OCI-LY7 (cell line): ENCODE measurements around the gene GLI3. TPM values are rescaled to one million over a fixed set of nuclear protein-coding genes. Genes with fewer than 3 reads are reported as not detected.

ENCODE experiments used
- BruUV-seq: library from RNA; stranded (reverse); fragments of 400-500 nt; replicated peaks from 2 replicates; lab custom pipeline; 2021; lab: Mats Ljungman, UMichigan
- CTCF ChIA-PET: fragments of 300-600 bp; sonication (Branson Sonifier 250); formaldehyde crosslinking; loops from one replicate; lab custom pipeline; 2022; ENCODE audit warnings: antibody characterized with exemption; ENCODE audit not compliant: unreplicated experiment; lab: Charles Lee
- POLR2A ChIA-PET: fragments of 300-600 bp; sonication (Branson Sonifier 250); formaldehyde crosslinking; loops from one replicate; lab custom pipeline; 2022; ENCODE audit warnings: antibody characterized with exemption; lab: Charles Lee
- DNase-seq: peaks from one replicate; pipeline ENCODE4 v3.0.0-alpha.2; 2015; ENCODE audit warnings: low spot score
- H2AFZ ChIP-seq: fragments of 200-600 bp; sonication (generic), shearing (Covaris generic); 2 replicates; pipeline ENCODE4 v1.6.1; 2014; ENCODE audit warnings: mild to moderate bottlenecking, antibody characterized with exemption, low read length, moderate library complexity
- H3K27ac ChIP-seq: fragments of 200-600 bp; sonication (generic); 2 replicates; pipeline ENCODE4 v1.5.1; 2014; ENCODE audit warnings: mixed run types, low read depth, mild to moderate bottlenecking, moderate library complexity, low read length, inconsistent platforms; ENCODE audit not compliant: poor library complexity, severe bottlenecking
- H3K36me3 ChIP-seq: fragments of 200-600 bp; sonication (generic); 2 replicates; pipeline ENCODE4 v1.6.1; 2014; ENCODE audit warnings: mild to moderate bottlenecking, antibody characterized with exemption, low read length, moderate library complexity, mixed read lengths; ENCODE audit not compliant: insufficient read depth
- H3K4me1 ChIP-seq: fragments of 200-600 bp; sonication (generic); 2 replicates; pipeline ENCODE4 v1.5.1; 2014; ENCODE audit warnings: mild to moderate bottlenecking, low read length; ENCODE audit not compliant: insufficient read depth, poor library complexity, severe bottlenecking
- H3K4me2 ChIP-seq: fragments of 200-600 bp; sonication (generic); 2 replicates; pipeline ENCODE4 v1.6.1; 2014; ENCODE audit warnings: mild to moderate bottlenecking, low read length
- H3K4me3 ChIP-seq: fragments of 200-600 bp; sonication (generic); 2 replicates; pipeline ENCODE4 v1.5.1; 2014; ENCODE audit warnings: mild to moderate bottlenecking, low read depth, low read length; ENCODE audit not compliant: poor library complexity, severe bottlenecking
- H3K79me2 ChIP-seq: fragments of 200-600 bp; sonication (generic); 2 replicates; pipeline ENCODE4 v1.6.1; 2016; ENCODE audit warnings: low read depth, mild to moderate bottlenecking, low read length, moderate library complexity, mixed read lengths; ENCODE audit not compliant: insufficient read depth
- H3K9me2 ChIP-seq: fragments of 200-600 bp; sonication (generic); 2 replicates; pipeline ENCODE4 v1.6.1; 2016; ENCODE audit warnings: mild to moderate bottlenecking, low read length, mixed read lengths; ENCODE audit not compliant: insufficient read depth
- H3K9me3 ChIP-seq: fragments of 200-600 bp; sonication (generic); 2 replicates; pipeline ENCODE4 v1.6.1; 2014; ENCODE audit warnings: mild to moderate bottlenecking, mixed run types, low read length, mixed read lengths
- H4K20me1 ChIP-seq: fragments of 200-600 bp; sonication (generic); 2 replicates; pipeline ENCODE4 v1.6.1; 2014; ENCODE audit warnings: mild to moderate bottlenecking, antibody characterized with exemption, low read length, moderate library complexity, mixed read lengths; ENCODE audit not compliant: insufficient read depth
- CTCF ChIP-seq: fragments of 200-600 bp; sonication (generic); conservative IDR thresholded peaks from 2 replicates; pipeline ENCODE4 v1.5.1; 2014; ENCODE audit warnings: mild to moderate bottlenecking, antibody characterized with exemption, low read length, moderate library complexity, mixed read lengths
- EZH2phosphoT487 ChIP-seq: fragments of 200-600 bp; sonication (generic); IDR thresholded peaks from 2 replicates; pipeline ENCODE4 v1.6.1; 2018; ENCODE audit warnings: low read depth, borderline replicate concordance, mild to moderate bottlenecking, mixed run types, antibody characterized with exemption, low read length, moderate library complexity, mixed read lengths
- intact Hi-C: fragments of 100-400 bp; cut with micrococcal nuclease; formaldehyde crosslinking; loops from one replicate; pipeline ENCODE4 v1.10.0; 2022; ENCODE audit not compliant: unreplicated experiment
- total RNA-seq, 2 experiments: library from RNA; depleted of rRNA in 1 of 2; stranded (reverse); fragments of >200 nt in 1 of 2; shearing (Covaris generic) in 1 of 2; gene quantifications; 2 replicates each; pipeline ENCODE4 v1.2.3, GENCODE V29; 2014 to 2022

Gene GLI3
- total RNA-seq, 2 experiments from 2014 or later, result not detected

GRCh38 chr7:42164881-42165428 is 72.1 kb downstream of the GLI3 start:
- DNase-seq, result peak; percentile 5
- ChIA-PET CTCF (no interaction called here), POLR2A (no interaction called here)
- no peaks in the 10 kb centered on the region for H4K20me1 ChIP-seq
- no peaks in the 10 kb centered on the region for H3K79me2 ChIP-seq
- H3K27ac ChIP-seq, result no peak overlapping the region
- no peak overlapping the region for H3K4me3 ChIP-seq
- no peaks in the 10 kb centered on the region for H3K36me3 ChIP-seq
- H2AFZ ChIP-seq, result no peak overlapping the region
- peak; percentile 49 for TF ChIP-seq CTCF
- no peak for TF ChIP-seq EZH2phosphoT487
- no peaks in the 10 kb centered on the region for H3K4me1 ChIP-seq
- no peak overlapping the region for H3K4me2 ChIP-seq
- no TSS peak for BruUV-seq
- no peaks in the 10 kb centered on the region for H3K9me3 ChIP-seq
- no peaks in the 10 kb centered on the region for H3K9me2 ChIP-seq
- intact Hi-C loops, result no loop called here

GRCh38 chr7:42162560-42163325 is 74.3 kb downstream of the GLI3 start:
- H3K36me3 ChIP-seq, result no peaks in the 10 kb centered on the region
- no peak overlapping the region for H3K27ac ChIP-seq
- H3K9me3 ChIP-seq, result no peaks in the 10 kb centered on the region
- intact Hi-C loops, result no loop called here
- no peaks in the 10 kb centered on the region for H3K9me2 ChIP-seq
- no peak overlapping the region for H2AFZ ChIP-seq
- DNase-seq, result no peak
- no peaks in the 10 kb centered on the region for H3K4me1 ChIP-seq
- ChIA-PET POLR2A (no interaction called here), CTCF (no interaction called here)
- no peaks in the 10 kb centered on the region for H3K79me2 ChIP-seq
- H3K4me3 ChIP-seq, result no peak overlapping the region
- no TSS peak for BruUV-seq
- TF ChIP-seq CTCF (no peak), EZH2phosphoT487 (no peak)
- H3K4me2 ChIP-seq, result no peak overlapping the region
- no peaks in the 10 kb centered on the region for H4K20me1 ChIP-seq

DNA sequence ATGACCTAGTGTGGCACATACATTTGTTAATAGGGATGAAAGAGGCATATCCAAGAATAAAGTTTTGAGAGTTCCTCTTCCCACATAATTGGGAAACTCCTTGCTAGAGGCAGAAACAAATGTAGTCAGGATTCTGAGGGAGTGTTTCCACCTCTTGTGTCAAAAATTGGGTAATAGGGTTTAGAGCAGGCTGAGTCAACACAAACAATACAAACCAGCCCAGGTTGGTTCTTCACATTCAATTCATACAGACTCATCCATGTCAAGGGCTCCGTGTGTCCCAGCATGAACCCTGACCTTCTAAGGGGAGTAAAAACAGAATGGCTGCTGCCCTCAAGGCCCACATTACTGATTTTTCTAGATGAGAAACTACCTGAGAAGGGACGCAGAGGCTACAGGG is 75.3 kb downstream of the GLI3 start:
- no peak for DNase-seq
- Histone ChIP-seq H3K79me2 (no peaks in the 10 kb centered on the region), H3K9me2 (no peaks in the 10 kb centered on the region), H2AFZ (no peak overlapping the region), H4K20me1 (no peaks in the 10 kb centered on the region), H3K4me1 (no peaks in the 10 kb centered on the region), H3K9me3 (no peaks in the 10 kb centered on the region), H3K4me3 (no peak overlapping the region), H3K27ac (no peak overlapping the region), H3K4me2 (no peak overlapping the region), H3K36me3 (no peaks in the 10 kb centered on the region)
- POLR2A ChIA-PET, result no interaction called here
- BruUV-seq, result no TSS peak
- TF ChIP-seq EZH2phosphoT487, result no peak
- no peak for TF ChIP-seq CTCF
- CTCF ChIA-PET, result no interaction called here
- intact Hi-C loops, result no loop called here
